ENCODE measurements around the gene FBXW10B. TPM values are rescaled to one million over a fixed set of nuclear protein-coding genes. Genes with fewer than 3 reads are reported as not detected.
"Not testable (repeated sequence)": the region's sequence is repeated elsewhere in the genome, so short reads cannot be mapped to it uniquely, and the experiment has no call there.

The FBXW10B gene
- total RNA-seq, 1 donor from 2014 or later: 0.44 TPM

- peaks cover 22% of the 10 kb centered on the region for H3K36me3 Mint-ChIP-seq (ENCODE audit: low read depth, unreplicated experiment)
- H3K4me1 Mint-ChIP-seq (ENCODE audit: unreplicated experiment): peaks cover 52% of the 10 kb centered on the region
- H3K27ac Mint-ChIP-seq (ENCODE audit: unreplicated experiment): peak overlapping the region; percentile 82
- TF ChIP-seq, protein P1, sequence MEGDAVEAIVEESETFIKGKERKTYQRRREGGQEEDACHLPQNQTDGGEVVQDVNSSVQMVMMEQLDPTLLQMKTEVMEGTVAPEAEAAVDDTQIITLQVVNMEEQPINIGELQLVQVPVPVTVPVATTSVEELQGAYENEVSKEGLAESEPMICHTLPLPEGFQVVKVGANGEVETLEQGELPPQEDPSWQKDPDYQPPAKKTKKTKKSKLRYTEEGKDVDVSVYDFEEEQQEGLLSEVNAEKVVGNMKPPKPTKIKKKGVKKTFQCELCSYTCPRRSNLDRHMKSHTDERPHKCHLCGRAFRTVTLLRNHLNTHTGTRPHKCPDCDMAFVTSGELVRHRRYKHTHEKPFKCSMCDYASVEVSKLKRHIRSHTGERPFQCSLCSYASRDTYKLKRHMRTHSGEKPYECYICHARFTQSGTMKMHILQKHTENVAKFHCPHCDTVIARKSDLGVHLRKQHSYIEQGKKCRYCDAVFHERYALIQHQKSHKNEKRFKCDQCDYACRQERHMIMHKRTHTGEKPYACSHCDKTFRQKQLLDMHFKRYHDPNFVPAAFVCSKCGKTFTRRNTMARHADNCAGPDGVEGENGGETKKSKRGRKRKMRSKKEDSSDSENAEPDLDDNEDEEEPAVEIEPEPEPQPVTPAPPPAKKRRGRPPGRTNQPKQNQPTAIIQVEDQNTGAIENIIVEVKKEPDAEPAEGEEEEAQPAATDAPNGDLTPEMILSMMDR (IDR thresholded peaks at IDR 0.05; ENCODE audit: unreplicated experiment): no peak
- peaks cover 3% of the 10 kb centered on the region for H3K27me3 Mint-ChIP-seq (ENCODE audit: unreplicated experiment)
- no peaks in the 10 kb centered on the region for H3K9me3 Mint-ChIP-seq (ENCODE audit: unreplicated experiment)
- peak overlapping the region; percentile 11 for H3K4me3 Mint-ChIP-seq (ENCODE audit: unreplicated experiment)
- DNase-seq (ENCODE audit: low spot score): no peak
Observed at GRCh38 chr17:15659663-15660062, 40.2 kb upstream of the FBXW10B start.

GRCh38 chr17:15659236-15659635, 39.7 kb upstream of the FBXW10B start:
- H3K27me3 Mint-ChIP-seq (ENCODE audit: unreplicated experiment): peaks cover 3% of the 10 kb centered on the region
- H3K4me1 Mint-ChIP-seq (ENCODE audit: unreplicated experiment): peaks cover 57% of the 10 kb centered on the region
- no peaks in the 10 kb centered on the region for H3K9me3 Mint-ChIP-seq (ENCODE audit: unreplicated experiment)
- H3K27ac Mint-ChIP-seq (ENCODE audit: unreplicated experiment): no peak overlapping the region
- DNase-seq (ENCODE audit: low spot score): no peak
- H3K36me3 Mint-ChIP-seq (ENCODE audit: low read depth, unreplicated experiment): peaks cover 25% of the 10 kb centered on the region
- H3K4me3 Mint-ChIP-seq (ENCODE audit: unreplicated experiment): peak overlapping the region; percentile 11
- TF ChIP-seq, protein P1 (IDR thresholded peaks at IDR 0.05; ENCODE audit: unreplicated experiment): no peak

DNA sequence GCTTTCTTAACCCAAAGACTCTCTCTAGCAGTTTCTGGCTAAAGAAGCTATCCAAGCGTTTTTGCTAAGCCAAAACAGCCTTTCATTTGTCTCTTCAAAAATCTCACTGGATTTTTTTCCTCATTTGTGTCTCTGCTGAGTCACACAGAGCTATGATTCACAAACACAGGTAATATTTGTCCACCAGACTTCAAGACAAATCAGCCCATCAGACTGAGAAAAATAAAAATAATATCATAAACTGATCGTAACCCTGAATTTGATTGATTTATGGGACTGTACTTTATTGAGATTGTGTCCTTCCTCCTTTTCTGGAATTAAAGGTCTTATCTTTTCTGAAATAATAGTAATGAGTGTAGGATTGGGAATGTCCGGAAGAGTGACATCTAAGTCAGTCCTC, 38.8 kb upstream of the FBXW10B start:
- H3K36me3 Mint-ChIP-seq (ENCODE audit: low read depth, unreplicated experiment): peaks cover 16% of the 10 kb centered on the region
- no peaks in the 10 kb centered on the region for H3K9me3 Mint-ChIP-seq (ENCODE audit: unreplicated experiment)
- TF ChIP-seq, protein P1 (IDR thresholded peaks at IDR 0.05; ENCODE audit: unreplicated experiment): no peak
- no peak overlapping the region for H3K4me3 Mint-ChIP-seq (ENCODE audit: unreplicated experiment)
- H3K27me3 Mint-ChIP-seq (ENCODE audit: unreplicated experiment): peaks cover 3% of the 10 kb centered on the region
- DNase-seq (ENCODE audit: low spot score): no peak
- no peak overlapping the region for H3K27ac Mint-ChIP-seq (ENCODE audit: unreplicated experiment)
- H3K4me1 Mint-ChIP-seq (ENCODE audit: unreplicated experiment): peaks cover 58% of the 10 kb centered on the region

- Mint-ChIP-seq H3K4me3 (ENCODE audit: unreplicated experiment) (no peak overlapping the region), H3K4me1 (ENCODE audit: unreplicated experiment) (peaks cover 59% of the 10 kb centered on the region), H3K27ac (ENCODE audit: unreplicated experiment) (no peak overlapping the region), H3K27me3 (ENCODE audit: unreplicated experiment) (peaks cover 3% of the 10 kb centered on the region), H3K36me3 (ENCODE audit: low read depth, unreplicated experiment) (peaks cover 15% of the 10 kb centered on the region), H3K9me3 (ENCODE audit: unreplicated experiment) (no peaks in the 10 kb centered on the region)
- TF ChIP-seq, protein P1 (IDR thresholded peaks at IDR 0.05; ENCODE audit: unreplicated experiment): no peak
- no peak for DNase-seq (ENCODE audit: low spot score)
Observed at GRCh38 chr17:15657868-15658267, 38.4 kb upstream of the FBXW10B start.

- H3K27me3 Mint-ChIP-seq (ENCODE audit: unreplicated experiment): peaks cover 3% of the 10 kb centered on the region
- peaks cover 56% of the 10 kb centered on the region for H3K4me1 Mint-ChIP-seq (ENCODE audit: unreplicated experiment)
- peaks cover 22% of the 10 kb centered on the region for H3K36me3 Mint-ChIP-seq (ENCODE audit: low read depth, unreplicated experiment)
- no peaks in the 10 kb centered on the region for H3K9me3 Mint-ChIP-seq (ENCODE audit: unreplicated experiment)
- no peak overlapping the region for H3K27ac Mint-ChIP-seq (ENCODE audit: unreplicated experiment)
- peak overlapping the region; percentile 3 for H3K4me3 Mint-ChIP-seq (ENCODE audit: unreplicated experiment)
- TF ChIP-seq, protein P1 (IDR thresholded peaks at IDR 0.05; ENCODE audit: unreplicated experiment): no peak
- no peak for DNase-seq (ENCODE audit: low spot score)
Observed at GRCh38 chr17:15654886-15655561, 35.5 kb upstream of the FBXW10B start.

GRCh38 chr17:15654401-15654800, 34.9 kb upstream of the FBXW10B start:
- not testable (repeated sequence) for DNase-seq (ENCODE audit: low spot score); H3K27me3 Mint-ChIP-seq (ENCODE audit: unreplicated experiment); H3K27ac Mint-ChIP-seq (ENCODE audit: unreplicated experiment); H3K9me3 Mint-ChIP-seq (ENCODE audit: unreplicated experiment)
- Mint-ChIP-seq H3K36me3 (ENCODE audit: low read depth, unreplicated experiment) (peaks cover 22% of the 10 kb centered on the region), H3K4me1 (ENCODE audit: unreplicated experiment) (peaks cover 51% of the 10 kb centered on the region), H3K4me3 (ENCODE audit: unreplicated experiment) (peak overlapping the region; percentile 3)
